HepG2 (cell line): ENCODE measurements around the gene IRAK2. TPM values are rescaled to one million over a fixed set of nuclear protein-coding genes. Genes with fewer than 3 reads are reported as not detected.
A peak's percentile ranks its signal among the peaks of the same experiment; 100 is the strongest.

ENCODE experiments used
- ATAC-seq: fragments of 200-7000 bp; cut with Tn5 transposase; 3 replicates; pipeline ENCODE4 v1.9.1; 2020; ENCODE audit warnings: mild to moderate bottlenecking, moderate library complexity
- BruUV-seq: library from RNA; stranded (reverse); fragments of 400-500 nt; replicated peaks from 2 replicates; lab custom pipeline; 2021; lab: Mats Ljungman, UMichigan
- CTCF ChIA-PET: fragments of 300-600 bp; formaldehyde crosslinking; extraction: SDS; loops from one replicate; lab custom pipeline; 2021; ENCODE audit warnings: low total read pairs, inconsistent platforms, low intra/inter-chr PET ratio; lab: Yijun Ruan, JAX
- POLR2A ChIA-PET: fragments of 350-600 bp; sonication (Branson Sonifier 250); formaldehyde crosslinking; loops from one replicate; lab custom pipeline; 2020; ENCODE audit warnings: antibody characterized with exemption, inconsistent platforms; lab: Yijun Ruan, JAX
- DNase-seq: peaks from one replicate; pipeline ENCODE4 v3.0.0-alpha.2; 2015; ENCODE audit warnings: low spot score
- FAIRE-seq: peaks from 3 replicates; lab custom pipeline; 2011; peaks lifted over from hg19 to GRCh38; lab: Jason Lieb, UNC
- H2AFZ ChIP-seq: one replicate; pipeline ENCODE4 v1.6.1; 2011; ENCODE audit warnings: low read length, inconsistent platforms
- H3K27ac ChIP-seq: fragments of 300-600 bp; 3 replicates; pipeline ENCODE4 v1.8.0; 2011; ENCODE audit warnings: mixed run types, mild to moderate bottlenecking, mixed read lengths, low read length, inconsistent platforms; ENCODE audit not compliant: insufficient read depth; ENCODE audit errors: extremely low read length
- H3K27me3 ChIP-seq, 2 experiments: fragments of 200-600 bp in 1 of 2; 2 replicates in 1 of 2; 3 replicates in 1 of 2; pipeline versions ENCODE4 v1.6.0 to v1.8.0; 2011; ENCODE audit warnings: low read length in 2 of 2, mild to moderate bottlenecking in 2 of 2, moderate library complexity in 2 of 2, inconsistent platforms in 1 of 2; ENCODE audit not compliant: insufficient read depth in 2 of 2, control insufficient read depth in 1 of 2
- H3K36me3 ChIP-seq, 2 experiments: fragments of 200-600 bp in 1 of 2; replicated peaks in 1 of 2; 2 replicates in 1 of 2; 3 replicates in 1 of 2; pipeline versions ENCODE4 v1.5.1 to v1.8.0; 2011; ENCODE audit warnings: low read length in 2 of 2, inconsistent platforms in 1 of 2; ENCODE audit not compliant: insufficient read depth in 2 of 2, control insufficient read depth in 1 of 2
- H3K4me1 ChIP-seq: 2 replicates; pipeline ENCODE4 v1.5.1; 2012; ENCODE audit warnings: low read length, inconsistent platforms; ENCODE audit not compliant: insufficient read depth
- H3K4me2 ChIP-seq: 2 replicates; pipeline ENCODE4 v1.6.0; 2011; ENCODE audit warnings: low read depth, low read length, inconsistent platforms
- H3K4me3 ChIP-seq, 3 experiments: fragments of 200-600 bp in 1 of 3; sonication (generic), shearing (Covaris generic) in 1 of 3; replicated peaks in 1 of 3; 2 replicates each; pipeline ENCODE4 v1.5.1; 2011 to 2016; ENCODE audit warnings: low read length in 3 of 3, inconsistent platforms in 2 of 3, low read depth in 2 of 3, mild to moderate bottlenecking in 2 of 3, control low read depth in 1 of 3, mixed read lengths in 1 of 3; ENCODE audit not compliant: insufficient read depth in 1 of 3
- H3K79me2 ChIP-seq: one replicate; pipeline ENCODE4 v1.6.1; 2011; ENCODE audit warnings: low read length, inconsistent platforms; ENCODE audit not compliant: insufficient read depth
- H3K9ac ChIP-seq: 2 replicates; pipeline ENCODE4 v1.6.0; 2011; ENCODE audit warnings: mild to moderate bottlenecking, low read depth, low read length, inconsistent platforms; ENCODE audit not compliant: insufficient read depth
- H3K9me3 ChIP-seq: 2 replicates; pipeline ENCODE4 v1.5.1; 2012; ENCODE audit warnings: mild to moderate bottlenecking, low read length
- H4K20me1 ChIP-seq: 2 replicates; pipeline ENCODE4 v1.6.0; 2011; ENCODE audit warnings: inconsistent platforms, mild to moderate bottlenecking, low read length, moderate library complexity; ENCODE audit not compliant: insufficient read depth
- AGO2 ChIP-seq: fragments of 200-400 bp; formaldehyde crosslinking; optimal IDR thresholded peaks from 2 replicates; pipeline ENCODE3; 2017; ENCODE audit warnings: mild to moderate bottlenecking, low read depth, low read length, moderate library complexity
- GABPB1 ChIP-seq: IDR thresholded peaks from 2 replicates; pipeline ENCODE4 v1.6.1; 2016; ENCODE audit warnings: mild to moderate bottlenecking, missing genetic modification reagents, moderate library complexity, missing compliant biosample characterization
- POLR2G ChIP-seq: fragments of 200-400 bp; formaldehyde crosslinking; IDR thresholded peaks from 2 replicates; pipeline ENCODE4 v1.6.1; 2018; ENCODE audit warnings: mild to moderate bottlenecking, low read depth, low read length, moderate library complexity
- RBM22 ChIP-seq: fragments of 200-400 bp; formaldehyde crosslinking; optimal IDR thresholded peaks from 2 replicates; pipeline ENCODE3; 2017; ENCODE audit warnings: mild to moderate bottlenecking, low read length, moderate library complexity
- RFXAP ChIP-seq: sonication (generic); formaldehyde crosslinking; IDR thresholded peaks from 2 replicates; pipeline ENCODE4 v1.4.0; 2020; ENCODE audit warnings: missing genetic modification reagents, borderline replicate concordance
- ZNF335 ChIP-seq: sonication (generic); formaldehyde crosslinking; IDR thresholded peaks from 2 replicates; pipeline ENCODE4 v1.4.0; 2020; ENCODE audit warnings: missing genetic modification reagents
- ZNF496 ChIP-seq: sonication (generic); formaldehyde crosslinking; IDR thresholded peaks from 2 replicates; pipeline ENCODE4 v1.8.1; 2023; ENCODE audit warnings: mild to moderate bottlenecking, moderate library complexity, missing genetic modification reagents; ENCODE audit not compliant: insufficient replicate concordance
- ZNF678 ChIP-seq: sonication (generic); formaldehyde crosslinking; IDR thresholded peaks from 2 replicates; pipeline ENCODE4 v1.4.0; 2020; ENCODE audit warnings: mild to moderate bottlenecking, missing genetic modification reagents
- ZNF687 ChIP-seq: sonication (generic); formaldehyde crosslinking; IDR thresholded peaks from 2 replicates; pipeline ENCODE4 v1.5.1; 2020; ENCODE audit warnings: mild to moderate bottlenecking, missing genetic modification reagents, moderate library complexity
- ZUFSP ChIP-seq: sonication (generic); formaldehyde crosslinking; IDR thresholded peaks from 2 replicates; pipeline ENCODE4 v1.9.0; 2021; ENCODE audit warnings: missing genetic modification reagents, mild to moderate bottlenecking, borderline replicate concordance
- WGBS: methylation state at CpG from one replicate; pipeline ENCODE4 v1.1.6; 2017; ENCODE audit warnings: low lambda C conversion rate; 5-methylcytosine and 5-hydroxymethylcytosine counted together
- in situ Hi-C: cut with HindIII; loops from 2 replicates; pipeline ENCODE4 v1.10.0; 2017; ENCODE audit warnings: low pct_unique_long_range_greater_than_20kb; ENCODE audit not compliant: extremely low pct_ligation_motif_present
- intact Hi-C: fragments of 100-400 bp; cut with micrococcal nuclease; formaldehyde crosslinking; loops from one replicate; pipeline ENCODE4 v1.10.0; 2022; ENCODE audit not compliant: unreplicated experiment
- polyA plus RNA-seq, 8 experiments: library from polyadenylated mRNA; depleted of rRNA in 3 of 8; stranded (reverse) in 7 of 8; unstranded in 1 of 8; fragments of >200 nt; fragmentation: Illumina TruSeq in 4 of 8; extraction: Trizol in 4 of 8; gene quantifications; 2 replicates each; pipeline versions ENCODE4 v1.2.1 to v1.2.3, GENCODE V29; 2011 to 2016; ENCODE audit warnings: low read depth in 4 of 8, missing spikeins in 1 of 8, mixed read lengths in 1 of 8; ENCODE audit not compliant: insufficient read depth in 1 of 8
- total RNA-seq, 5 experiments: library from RNA; depleted of rRNA; stranded (reverse); fragments of >200 nt; fragmentation: Illumina TruSeq; extraction: Trizol; gene quantifications; 2 replicates each; pipeline ENCODE4 v1.2.3, GENCODE V29; 2016; ENCODE audit warnings: low read depth in 1 of 5

IRAK2 gene
- total and polyA plus RNA-seq, 2 of the 13 experiments (the other 11 are each of a cell fraction or from before 2014, with no cell fraction given) = 13.1 to 23.3 TPM

GRCh38 chr3:10290481-10291176 is 125.9 kb downstream of the IRAK2 start:
- no peak for TF ChIP-seq ZNF335 (CRISPR knock-in tag)
- TF ChIP-seq AGO2 = peak; percentile 37
- TF ChIP-seq ZNF678 (CRISPR knock-in tag) = no peak
- no peak for TF ChIP-seq ZNF496 (CRISPR knock-in tag)
- no peak for TF ChIP-seq ZUFSP (CRISPR knock-in tag)
- peak; percentile 6 for TF ChIP-seq RBM22
- TF ChIP-seq RFXAP = no peak
- no peak for TF ChIP-seq GABPB1 (CRISPR knock-in tag)
- TF ChIP-seq POLR2G = 0 out of 2 replicates have a peak, but pooled peaks have one; percentile 37
- TF ChIP-seq ZNF687 = 0 out of 2 replicates have a peak, but pooled peaks have one; percentile 9
- Histone ChIP-seq H3K27me3 (no peaks in the 10 kb centered on the region), H3K4me1 (peaks cover 36% of the 10 kb centered on the region), H3K4me2 (no peak overlapping the region), H4K20me1 (no peaks in the 10 kb centered on the region), H2AFZ (no peak overlapping the region), H3K27ac (no peak overlapping the region), H3K36me3 (peaks cover 8 to 14% of the 10 kb centered on the region in 2 experiments; a peak in 4 of 5 replicates), H3K79me2 (no peaks in the 10 kb centered on the region), H3K9ac (no peak overlapping the region), H3K4me3 (no peak overlapping the region), H3K9me3 (no peaks in the 10 kb centered on the region)
- FAIRE-seq (no peak), DNase-seq (no peak), ATAC-seq (peak; percentile 1; the same call in 1 of the 3 replicates)
- no TSS peak for BruUV-seq
- POLR2A ChIA-PET = interaction anchor here (1.1 to 1.6 kb wide), 4 partner anchors 11 to 43 kb away, joined by 3 to 7 read pairs (median 4); partner anchors contain the start of gene TATDN2
- intact Hi-C loops = no loop called here
- 94% methylated on average over 16 of the region's 18 CpGs for WGBS
- in situ Hi-C loops = no loop called here
- CTCF ChIA-PET = no interaction called here
